Gastrocnemius medialis (tissue), 4 donors: ENCODE measurements around the gene SRGAP3. TPM values are rescaled to one million over a fixed set of nuclear protein-coding genes. Genes with fewer than 3 reads are reported as not detected.

ENCODE experiments used
- ATAC-seq, 2 donors: fragments of 150-250 bp; one replicate each; pipeline ENCODE4 v1.9.1; 2016
- DNase-seq, 2 donors: peaks; one replicate each; pipeline ENCODE4 v3.0.0-alpha.2; 2019
- H3K27ac ChIP-seq, 4 donors: fragments of 200-600 bp; sonication (generic); 1 replicate in 1 of 4; 2 replicates in 3 of 4; pipeline ENCODE4 v1.5.1; 2016 to 2018; ENCODE audit warnings: mild to moderate bottlenecking in 2 of 4, moderate library complexity in 1 of 4
- H3K27me3 ChIP-seq, 3 donors: fragments of 200-600 bp; sonication (generic) in 2 of 3; 1 replicate in 1 of 3; 2 replicates in 2 of 3; pipeline versions ENCODE4 v1.5.1 to v1.6.0; 2016 to 2019; ENCODE audit warnings: mild to moderate bottlenecking in 1 of 3, moderate library complexity in 1 of 3
- H3K36me3 ChIP-seq, 2 donors: fragments of 200-600 bp; sonication (generic) in 1 of 2; one replicate each; pipeline ENCODE4 v1.5.1; 2017 to 2018
- H3K4me1 ChIP-seq, 2 donors: fragments of 200-600 bp; sonication (generic) in 1 of 2; one replicate each; pipeline ENCODE4 v1.5.1; 2016 to 2017; ENCODE audit warnings: mild to moderate bottlenecking in 2 of 2
- H3K4me3 ChIP-seq, 4 donors: fragments of 200-600 bp; sonication (generic) in 3 of 4; 1 replicate in 1 of 4; 2 replicates in 3 of 4; pipeline ENCODE4 v1.5.1; 2016 to 2019; ENCODE audit warnings: mild to moderate bottlenecking in 2 of 4
- H3K9me3 ChIP-seq, 3 donors: fragments of 200-600 bp; sonication (generic) in 2 of 3; 1 replicate in 1 of 3; 2 replicates in 2 of 3; pipeline ENCODE4 v1.5.1; 2016 to 2019
- POLR2A ChIP-seq, 2 donors: fragments of 450-650 bp; IDR thresholded peaks; one replicate each; pipeline ENCODE4 v1.6.1; 2017; ENCODE audit warnings: antibody characterized with exemption in 2 of 2, mild to moderate bottlenecking in 2 of 2, moderate library complexity in 2 of 2
- in situ Hi-C, 4 donors: fragments of 200-750 bp; cut with MboI; loops; one replicate each; pipeline versions ENCODE4 v1.15.0 to v1.8.0; 2017; ENCODE audit warnings: low sequenced_read_pairs in 4 of 4
- intact Hi-C: fragments of 100-400 bp; cut with DNase I; formaldehyde crosslinking; loops from one replicate; pipeline ENCODE4 v1.15.1; 2023; ENCODE audit warnings: low total_unique reads
- total RNA-seq, 4 donors: library from RNA; depleted of rRNA; stranded (reverse); fragments of >200 nt; gene quantifications; one replicate each; pipeline versions ENCODE4 v1.1.0 to v1.2.3, GENCODE V29; 2016
- TF ChIP-seq, protein P1 (sequence below), 5 experiments: fragments of 450-650 bp in 3 of 5; fragments of 200-600 bp in 2 of 5; sonication (generic) in 2 of 5; IDR thresholded peaks in 4 of 5; conservative IDR thresholded peaks in 1 of 5; 1 replicate in 4 of 5; 2 replicates in 1 of 5; pipeline ENCODE4 v1.5.1; 2016 to 2019; ENCODE audit warnings: antibody characterized with exemption in 5 of 5, mild to moderate bottlenecking in 3 of 5, moderate library complexity in 3 of 5

SRGAP3 gene
- total RNA-seq, 4 donors from 2014 or later: 1.3 to 2.3 (median 1.8) TPM

DNA sequence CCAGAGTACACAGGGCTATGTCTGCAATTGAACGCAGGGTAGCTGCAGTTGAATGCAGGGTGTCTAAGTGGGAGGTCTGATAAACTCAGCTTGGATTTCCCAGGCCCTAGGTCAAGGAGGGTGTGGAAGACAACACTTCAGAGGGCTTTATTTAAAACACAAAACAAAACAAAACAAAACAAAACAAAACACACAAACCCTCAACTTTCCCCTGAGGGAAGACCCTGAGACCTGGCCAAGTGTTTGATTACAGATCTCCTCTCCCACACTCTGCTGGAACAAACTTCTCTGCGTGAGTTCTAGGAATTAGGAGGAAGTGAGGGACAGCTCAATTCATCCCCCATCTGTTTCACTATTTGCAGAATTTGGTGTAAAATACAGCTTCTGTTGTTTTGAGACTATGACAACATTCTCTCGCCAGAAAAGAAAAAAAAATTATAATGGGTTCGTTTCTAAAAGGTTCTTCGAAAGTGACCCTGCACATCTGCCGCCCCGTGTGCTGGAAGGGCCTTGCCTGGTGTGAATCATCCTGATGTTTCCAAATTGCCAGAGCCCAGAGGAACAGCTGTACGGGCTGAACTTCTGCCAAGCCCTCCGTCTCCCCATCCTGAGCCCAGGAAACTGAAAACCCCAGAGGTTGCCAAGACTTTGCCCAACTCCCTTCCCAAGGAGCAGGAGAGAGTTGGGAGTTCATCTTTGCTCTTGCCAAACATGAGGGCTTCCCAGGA, 212.9 kb downstream of the SRGAP3 start:
- Histone ChIP-seq H3K27me3 (no peaks in the 10 kb centered on the region), H3K27ac (peak overlapping the region; percentile 25 to 58 (median 32)), H3K4me3 (no peak overlapping the region), H3K4me1 (peaks cover 6 to 12% of the 10 kb centered on the region in 2 donors), H3K36me3 (no peaks in the 10 kb centered on the region), H3K9me3 (no peaks in the 10 kb centered on the region)
- peak; percentile 35 to 77 for DNase-seq
- peak; percentile 65 to 80 for ATAC-seq
- TF ChIP-seq, protein P1, sequence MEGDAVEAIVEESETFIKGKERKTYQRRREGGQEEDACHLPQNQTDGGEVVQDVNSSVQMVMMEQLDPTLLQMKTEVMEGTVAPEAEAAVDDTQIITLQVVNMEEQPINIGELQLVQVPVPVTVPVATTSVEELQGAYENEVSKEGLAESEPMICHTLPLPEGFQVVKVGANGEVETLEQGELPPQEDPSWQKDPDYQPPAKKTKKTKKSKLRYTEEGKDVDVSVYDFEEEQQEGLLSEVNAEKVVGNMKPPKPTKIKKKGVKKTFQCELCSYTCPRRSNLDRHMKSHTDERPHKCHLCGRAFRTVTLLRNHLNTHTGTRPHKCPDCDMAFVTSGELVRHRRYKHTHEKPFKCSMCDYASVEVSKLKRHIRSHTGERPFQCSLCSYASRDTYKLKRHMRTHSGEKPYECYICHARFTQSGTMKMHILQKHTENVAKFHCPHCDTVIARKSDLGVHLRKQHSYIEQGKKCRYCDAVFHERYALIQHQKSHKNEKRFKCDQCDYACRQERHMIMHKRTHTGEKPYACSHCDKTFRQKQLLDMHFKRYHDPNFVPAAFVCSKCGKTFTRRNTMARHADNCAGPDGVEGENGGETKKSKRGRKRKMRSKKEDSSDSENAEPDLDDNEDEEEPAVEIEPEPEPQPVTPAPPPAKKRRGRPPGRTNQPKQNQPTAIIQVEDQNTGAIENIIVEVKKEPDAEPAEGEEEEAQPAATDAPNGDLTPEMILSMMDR (IDR thresholded peaks at IDR 0.05 in 4 of 5, conservative IDR thresholded peaks at IDR 0.05 in 1 of 5): no peak
- TF ChIP-seq POLR2A (IDR thresholded peaks at IDR 0.05): no peak
- intact Hi-C loops (loop anchor here (5.0 kb wide), 1 partner anchor 216 kb away; no protein-coding TSS in a partner anchor), in situ Hi-C loops (no loop called here)

DNA sequence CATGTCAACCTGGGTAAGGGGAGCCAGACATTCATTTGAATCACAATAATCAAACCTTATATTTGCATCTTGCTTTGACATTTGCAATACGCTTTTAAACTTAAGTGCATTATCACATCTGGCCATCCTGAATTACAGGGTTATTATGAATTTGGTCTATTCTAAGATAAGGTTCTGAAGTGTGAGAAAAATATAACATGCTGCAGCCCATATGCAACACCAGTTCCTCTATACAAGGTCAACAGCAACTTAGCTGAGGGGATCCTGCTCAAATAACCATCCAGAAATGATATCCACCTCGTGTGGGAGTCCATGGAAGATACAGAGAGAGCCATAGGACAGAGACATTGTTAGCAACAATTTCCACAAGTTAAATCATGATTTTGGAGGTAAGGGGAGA, 213.5 kb downstream of the SRGAP3 start:
- no peak for DNase-seq
- Histone ChIP-seq H3K27me3 (no peaks in the 10 kb centered on the region), H3K36me3 (no peaks in the 10 kb centered on the region), H3K27ac (no peak overlapping the region), H3K4me1 (peaks cover 6 to 12% of the 10 kb centered on the region in 2 donors), H3K9me3 (no peaks in the 10 kb centered on the region), H3K4me3 (no peak overlapping the region)
- in situ Hi-C loops: no loop called here
- intact Hi-C loops: loop anchor here (5.0 kb wide), 1 partner anchor 216 kb away; no protein-coding TSS in a partner anchor
- ATAC-seq: no peak
- no peak for TF ChIP-seq POLR2A (IDR thresholded peaks at IDR 0.05)
- TF ChIP-seq, protein P1 (IDR thresholded peaks at IDR 0.05 in 4 of 5, conservative IDR thresholded peaks at IDR 0.05 in 1 of 5): no peak

DNA sequence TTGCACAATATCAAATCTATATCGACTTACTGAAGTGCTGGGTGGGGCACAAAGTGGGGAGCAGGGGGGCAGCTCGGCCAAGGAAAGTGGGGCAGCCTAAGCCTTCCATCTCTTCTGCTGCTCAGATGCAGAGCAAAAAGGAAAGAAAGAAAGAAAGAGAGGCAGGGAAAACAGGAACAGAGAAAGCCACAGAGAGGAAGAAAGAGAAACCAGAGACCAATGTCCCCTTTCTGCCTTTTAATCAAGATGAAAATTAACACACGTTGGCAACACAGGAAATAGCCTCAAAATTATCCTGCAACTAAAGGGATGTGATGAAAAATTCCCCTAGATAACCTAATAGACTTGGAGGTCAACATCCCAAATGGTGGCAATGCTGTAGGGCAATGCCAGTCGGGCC, 214.0 kb downstream of the SRGAP3 start:
- no peak for TF ChIP-seq POLR2A (IDR thresholded peaks at IDR 0.05)
- H3K27me3 ChIP-seq: no peaks in the 10 kb centered on the region
- H3K36me3 ChIP-seq: no peaks in the 10 kb centered on the region
- H3K4me3 ChIP-seq: no peak overlapping the region
- intact Hi-C loops: loop anchor here (5.0 kb wide), 1 partner anchor 217 kb away; no protein-coding TSS in a partner anchor
- no peak overlapping the region for H3K27ac ChIP-seq
- ATAC-seq: no peak
- peaks cover 6 to 12% of the 10 kb centered on the region in 2 donors for H3K4me1 ChIP-seq
- in situ Hi-C loops: no loop called here
- DNase-seq: no peak
- no peaks in the 10 kb centered on the region for H3K9me3 ChIP-seq

DNA sequence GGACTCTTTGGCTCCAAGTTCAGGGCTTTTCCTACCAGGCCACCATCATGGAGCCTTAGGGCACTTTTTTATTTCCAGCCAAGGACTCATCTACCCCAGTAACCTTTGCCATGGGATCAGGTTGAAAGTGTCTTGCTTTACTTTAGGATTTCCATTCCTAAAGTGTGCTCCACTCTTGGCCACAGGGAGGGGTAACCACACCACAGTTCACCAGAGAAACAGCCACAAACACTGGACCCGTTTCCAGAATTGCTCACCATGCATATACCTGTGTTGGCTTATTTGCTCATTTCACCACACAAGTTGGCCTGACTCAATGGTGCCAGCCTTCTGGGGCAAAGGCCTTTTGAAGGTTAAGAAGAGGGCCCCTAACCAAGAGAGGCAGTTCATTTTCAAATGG, 215.6 kb downstream of the SRGAP3 start:
- Histone ChIP-seq H3K9me3 (no peaks in the 10 kb centered on the region), H3K4me1 (peaks cover 6 to 12% of the 10 kb centered on the region in 2 donors), H3K36me3 (no peaks in the 10 kb centered on the region), H3K27me3 (no peaks in the 10 kb centered on the region), H3K4me3 (no peak overlapping the region), H3K27ac (no peak overlapping the region)
- no peak for ATAC-seq
- in situ Hi-C loops (no loop called here), intact Hi-C loops (no loop called here)
- no peak for DNase-seq
- TF ChIP-seq, protein P1 (IDR thresholded peaks at IDR 0.05 in 4 of 5, conservative IDR thresholded peaks at IDR 0.05 in 1 of 5): no peak
- no peak for TF ChIP-seq POLR2A (IDR thresholded peaks at IDR 0.05)

DNA sequence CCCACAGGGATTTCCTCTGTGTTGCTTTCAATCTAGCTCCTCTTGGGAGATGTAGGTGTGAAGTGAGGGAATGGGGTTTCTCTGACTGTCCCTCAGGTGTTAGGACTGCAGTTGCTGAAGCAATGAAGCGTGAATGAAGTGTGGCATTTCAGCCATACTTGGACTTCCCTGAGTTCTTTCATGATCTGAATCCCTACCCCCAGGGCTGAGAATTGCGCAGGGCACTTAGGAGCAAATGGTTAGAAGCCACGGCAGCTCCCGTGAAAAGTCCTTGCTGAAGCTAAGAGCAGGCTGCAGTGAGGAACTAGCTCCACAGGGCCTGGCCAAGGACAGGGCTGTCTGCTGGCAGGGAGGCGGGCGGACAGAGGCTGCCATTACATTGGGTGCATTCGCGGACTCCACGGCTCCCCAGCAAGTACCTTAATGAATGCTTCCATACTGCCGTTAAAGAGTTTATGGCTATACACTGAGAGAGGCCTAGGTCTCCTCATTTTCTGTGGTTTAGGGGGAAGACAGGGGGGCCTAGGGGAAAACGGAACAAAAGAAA, 217.1 kb downstream of the SRGAP3 start:
- Histone ChIP-seq H3K27me3 (no peaks in the 10 kb centered on the region), H3K27ac (no peak overlapping the region), H3K9me3 (no peaks in the 10 kb centered on the region), H3K4me3 (no peak overlapping the region), H3K4me1 (peaks cover 19 to 22% of the 10 kb centered on the region in 2 donors), H3K36me3 (no peaks in the 10 kb centered on the region)
- ATAC-seq (no peak), DNase-seq (no peak)
- TF ChIP-seq, protein P1 (IDR thresholded peaks at IDR 0.05 in 4 of 5, conservative IDR thresholded peaks at IDR 0.05 in 1 of 5): no peak
- no peak for TF ChIP-seq POLR2A (IDR thresholded peaks at IDR 0.05)
- in situ Hi-C loops: no loop called here
- intact Hi-C loops: no loop called here
